GM12878 (cell line): Measurements from ENCODE around the gene C17orf50. TPM values are rescaled to one million over a fixed set of nuclear protein-coding genes. Genes with fewer than 3 reads are reported as not detected.

ENCODE experiments used
- ATAC-seq: fragments of 200-7000 bp; cut with Tn5 transposase; 3 replicates; pipeline ENCODE4 v1.9.1; 2020; ENCODE audit warnings: mild to moderate bottlenecking, moderate library complexity
- BruUV-seq: library from RNA; stranded (reverse); fragments of 400-500 nt; replicated peaks from 2 replicates; lab custom pipeline; 2021; lab: Mats Ljungman, UMichigan
- CTCF ChIA-PET: fragments of 300-600 bp; sonication (Branson Sonifier 250); formaldehyde crosslinking; extraction: SDS; loops from one replicate; lab custom pipeline; 2021; ENCODE audit warnings: inconsistent platforms; lab: Yijun Ruan, JAX
- POLR2A ChIA-PET: fragments of 350-600 bp; formaldehyde crosslinking; extraction: SDS; loops from one replicate; lab custom pipeline; 2021; ENCODE audit warnings: inconsistent platforms; lab: Charles Lee
- RAD21 ChIA-PET: fragments of 300-600 bp; sonication (Branson Sonifier 250); formaldehyde crosslinking; loops from one replicate; lab custom pipeline; 2023; ENCODE audit warnings: antibody characterized with exemption; ENCODE audit not compliant: unreplicated experiment; lab: Charles Lee
- SMC1A ChIA-PET: fragments of 300-600 bp; sonication (Branson Sonifier 250); formaldehyde crosslinking; loops from one replicate; lab custom pipeline; 2023; ENCODE audit not compliant: unreplicated experiment, uncharacterized antibody; lab: Charles Lee
- DNase-seq: peaks from one replicate; pipeline ENCODE4 v3.0.0-alpha.2; 2011; ENCODE audit warnings: low read depth, low spot score
- FAIRE-seq: peaks from 3 replicates; lab custom pipeline; 2011; peaks lifted over from hg19 to GRCh38; lab: Jason Lieb, UNC
- H2AFZ ChIP-seq: 2 replicates; pipeline ENCODE4 v1.6.0; 2011; ENCODE audit warnings: low read depth, low read length, control low read depth; ENCODE audit not compliant: control insufficient read depth
- H3K27ac ChIP-seq: 2 replicates; pipeline ENCODE4 v1.5.1; 2011; ENCODE audit warnings: control low read depth; ENCODE audit not compliant: control insufficient read depth, insufficient read depth
- H3K27me3 ChIP-seq, 2 experiments: replicated peaks in 1 of 2; 2 replicates each; pipeline versions ENCODE4 v1.6.0 to v1.6.1; 2011; ENCODE audit warnings: low read length in 1 of 2; ENCODE audit not compliant: control insufficient read depth in 2 of 2, insufficient read depth in 2 of 2
- H3K36me3 ChIP-seq, 2 experiments: 2 replicates each; pipeline ENCODE4 v1.5.1; 2011; ENCODE audit warnings: low read length in 1 of 2; ENCODE audit not compliant: control insufficient read depth in 2 of 2, insufficient read depth in 2 of 2
- H3K4me1 ChIP-seq: 2 replicates; pipeline ENCODE4 v1.6.1; 2011; ENCODE audit warnings: mild to moderate bottlenecking, low read length, moderate library complexity, mixed read lengths; ENCODE audit not compliant: control insufficient read depth, insufficient read depth
- H3K4me2 ChIP-seq: 2 replicates; pipeline ENCODE4 v1.6.0; 2011; ENCODE audit warnings: control low read depth; ENCODE audit not compliant: control insufficient read depth, insufficient read depth
- H3K4me3 ChIP-seq: fragments of 200-600 bp; sonication (generic); 2 replicates; pipeline ENCODE4 v1.5.1; 2016
- H3K79me2 ChIP-seq: 2 replicates; pipeline ENCODE4 v1.6.0; 2011; ENCODE audit warnings: low read length; ENCODE audit not compliant: control insufficient read depth, insufficient read depth
- H3K9ac ChIP-seq: 2 replicates; pipeline ENCODE4 v1.8.0; 2011; ENCODE audit warnings: low read length, control low read depth, mixed read lengths; ENCODE audit not compliant: control insufficient read depth, insufficient read depth
- H3K9me3 ChIP-seq: replicated peaks from 3 replicates; pipeline ENCODE4 v1.5.1; 2011; ENCODE audit warnings: mild to moderate bottlenecking, low read length; ENCODE audit not compliant: control insufficient read depth, insufficient read depth
- H4K20me1 ChIP-seq: 2 replicates; pipeline ENCODE4 v1.6.0; 2011; ENCODE audit not compliant: control insufficient read depth, insufficient read depth
- CEBPB ChIP-seq, 2 experiments: fragments of 150-350 bp in 1 of 2; IDR thresholded peaks; 2 replicates each; pipeline ENCODE4 v1.6.1; 2012 to 2014; ENCODE audit warnings: low read depth in 2 of 2, low read length in 2 of 2, borderline replicate concordance in 1 of 2, inconsistent platforms in 1 of 2
- CREB1 ChIP-seq: IDR thresholded peaks from 2 replicates; pipeline ENCODE4 v1.6.1; 2012; ENCODE audit warnings: low read depth, mild to moderate bottlenecking, inconsistent platforms
- DPF2 ChIP-seq: fragments of 450-650 bp; IDR thresholded peaks from 2 replicates; pipeline ENCODE4 v1.6.1; 2017; ENCODE audit warnings: mild to moderate bottlenecking
- ESRRA ChIP-seq: IDR thresholded peaks from 2 replicates; pipeline ENCODE4 v1.6.1; 2012; ENCODE audit warnings: mild to moderate bottlenecking, low read length, improper control_type of control experiment
- IRF5 ChIP-seq: fragments of 450-650 bp; IDR thresholded peaks from 2 replicates; pipeline ENCODE4 v1.6.1; 2017; ENCODE audit warnings: borderline replicate concordance
- MAX ChIP-seq: IDR thresholded peaks from 2 replicates; pipeline ENCODE4 v1.6.1; 2012; ENCODE audit warnings: low read depth, low read length, improper control_type of control experiment
- NFYB ChIP-seq: IDR thresholded peaks from 2 replicates; pipeline ENCODE4 v1.6.1; 2011; ENCODE audit warnings: low read depth, mild to moderate bottlenecking, low read length, improper control_type of control experiment, moderate library complexity; ENCODE audit not compliant: insufficient read depth
- PAX8 ChIP-seq: fragments of 450-650 bp; IDR thresholded peaks from 2 replicates; pipeline ENCODE4 v1.6.1; 2017; ENCODE audit warnings: mild to moderate bottlenecking, moderate library complexity
- RUNX3 ChIP-seq: IDR thresholded peaks from 2 replicates; pipeline ENCODE4 v1.6.1; 2012; ENCODE audit warnings: low read length, inconsistent platforms
- SUZ12 ChIP-seq: fragments of 200-600 bp; sonication (generic); IDR thresholded peaks from one replicate; pipeline ENCODE4 v1.6.1; 2018; ENCODE audit warnings: antibody characterized with exemption, mild to moderate bottlenecking; ENCODE audit not compliant: unreplicated experiment
- TCF12 ChIP-seq: IDR thresholded peaks from 2 replicates; pipeline ENCODE4 v1.6.1; 2011; ENCODE audit warnings: low read depth, mild to moderate bottlenecking, low read length
- TCF3 ChIP-seq: IDR thresholded peaks from 2 replicates; pipeline ENCODE4 v1.6.1; 2012; ENCODE audit warnings: low read depth, mild to moderate bottlenecking, low read length, borderline replicate concordance; ENCODE audit not compliant: insufficient read depth
- TCF7 ChIP-seq: IDR thresholded peaks from 2 replicates; pipeline ENCODE4 v1.6.1; 2014; ENCODE audit warnings: antibody characterized with exemption, borderline replicate concordance
- ZNF217 ChIP-seq: fragments of 450-650 bp; IDR thresholded peaks from 2 replicates; pipeline ENCODE4 v1.6.1; 2017; ENCODE audit warnings: antibody characterized with exemption, mild to moderate bottlenecking
- ZNF274 ChIP-seq: IDR thresholded peaks from one replicate; pipeline ENCODE4 v1.8.0; 2011; ENCODE audit not compliant: insufficient read length, insufficient read depth
- WGBS: methylation state at CpG from one replicate; pipeline ENCODE4 v1.1.6; 2016; ENCODE audit warnings: low lambda C conversion rate; ENCODE audit not compliant: insufficient replicate concordance, insufficient coverage; ENCODE audit errors: missing lambda C conversion rate; 5-methylcytosine and 5-hydroxymethylcytosine counted together
- in situ Hi-C: fragments of 300-500 bp; cut with MboI; formaldehyde crosslinking; loops from 9 replicates; pipeline ENCODE4 v1.14.3; 2018; ENCODE audit warnings: mixed read lengths
- intact Hi-C: fragments of 100-400 bp; cut with micrococcal nuclease; formaldehyde crosslinking; loops from one replicate; pipeline ENCODE4 v1.14.2; 2022; ENCODE audit not compliant: unreplicated experiment
- polyA plus RNA-seq, 11 experiments: library from polyadenylated mRNA; depleted of rRNA in 4 of 11; unstranded in 6 of 11; stranded (reverse) in 5 of 11; fragments of >200 nt; fragmentation: Nextera tagmentation in 4 of 11; fragmentation: Illumina TruSeq in 1 of 11; extraction: Ambion mirVana in 4 of 11; extraction: Trizol in 1 of 11; gene quantifications; 1 replicate in 1 of 11; 2 replicates in 10 of 11; pipeline versions ENCODE4 v1.2.1 to v1.2.3, GENCODE V29; 2011 to 2016; ENCODE audit warnings: inconsistent platforms in 2 of 11, missing spikeins in 2 of 11, low read depth in 1 of 11
- total RNA-seq, 4 experiments: library from RNA; depleted of rRNA in 3 of 4; stranded (reverse); fragments of >200 nt in 3 of 4; fragmentation: Illumina TruSeq in 1 of 4; extraction: Trizol in 1 of 4; gene quantifications; 2 replicates each; pipeline versions ENCODE4 v1.2.1 to v1.2.3, GENCODE V29; 2013 to 2021

Gene C17orf50
- total and polyA plus RNA-seq, 10 of the 15 experiments (the other 5 are each of a cell fraction or from before 2014, with no cell fraction given), result 0.16 TPM; not detected in 9

GRCh38 chr17:35738519-35739133, 22.1 kb upstream of the C17orf50 start:
- H3K4me3 ChIP-seq, result no peak overlapping the region
- SMC1A ChIA-PET, result interaction anchor here (1.2 kb wide), 1 partner anchor 8 kb away, joined by 5 read pairs; no protein-coding TSS in a partner anchor
- H3K9me3 ChIP-seq, result no peaks in the 10 kb centered on the region
- H3K4me1 ChIP-seq, result no peaks in the 10 kb centered on the region
- H3K27ac ChIP-seq, result no peak overlapping the region
- WGBS, result 54% methylated on average over 5 of the region's 5 CpGs
- no peak overlapping the region for H3K9ac ChIP-seq
- no peaks in the 10 kb centered on the region for H4K20me1 ChIP-seq
- no TSS peak for BruUV-seq
- DNase-seq (no peak), FAIRE-seq (no peak), ATAC-seq (no peak)
- in situ Hi-C loops, result no loop called here
- CTCF ChIA-PET, result interaction anchor here (1.2 to 1.4 kb wide), 2 partner anchors 9 to 125 kb away, joined by 3 to 5 read pairs; no protein-coding TSS in a partner anchor
- H3K79me2 ChIP-seq, result no peaks in the 10 kb centered on the region
- H3K27me3 ChIP-seq, result peaks cover 0 to 3% of the 10 kb centered on the region in 2 experiments; a peak in 2 of 4 replicates
- H2AFZ ChIP-seq, result no peak overlapping the region
- H3K4me2 ChIP-seq, result no peak overlapping the region
- RAD21 ChIA-PET, result no interaction called here
- TF ChIP-seq RUNX3 (no peak), NFYB (no peak), TCF7 (no peak), TCF3 (no peak), IRF5 (no peak), CREB1 (no peak), CEBPB (IDR thresholded peaks at IDR 0.05; ENCODE audit: borderline replicate concordance in 1 of 2, low read depth in 2 of 2, low read length in 2 of 2) (no peak), MAX (no peak), ZNF217 (no peak), ZNF274 (no peak), TCF12 (no peak), PAX8 (no peak), SUZ12 (no peak), DPF2 (no peak), ESRRA (no peak)
- POLR2A ChIA-PET, result no interaction called here
- H3K36me3 ChIP-seq, result no peaks in the 10 kb centered on the region; a peak in 1 of 4 replicates
- intact Hi-C loops, result no loop called here
